GM18907 (cell line): ENCODE data around the gene FAM163B.
"Not testable (repeated sequence)": the region's sequence is repeated elsewhere in the genome, so short reads cannot be mapped to it uniquely, and the experiment has no call there.

Source experiments
- ATAC-seq: cut with Tn5 transposase; IDR thresholded peaks from one replicate; pipeline ENCODE4 v1.9.1; 2021; ENCODE audit warnings: mild to moderate bottlenecking, moderate library complexity; ENCODE audit not compliant: unreplicated experiment

Gene FAM163B

GRCh38 chr9:133640160-133640559, 31.0 kb upstream of the FAM163B start:
- ATAC-seq, result no peak

- ATAC-seq, result no peak
Observed at GRCh38 chr9:133639613-133640012, 30.4 kb upstream of the FAM163B start.

- ATAC-seq, result no peak
Observed at GRCh38 chr9:133638711-133639110, 29.5 kb upstream of the FAM163B start.

- no peak for ATAC-seq
Observed at GRCh38 chr9:133638076-133638475, 28.9 kb upstream of the FAM163B start.

- no peak for ATAC-seq
Observed at GRCh38 chr9:133637451-133638055, 28.4 kb upstream of the FAM163B start.

- no peak for ATAC-seq
Observed at GRCh38 chr9:133636902-133637301, 27.7 kb upstream of the FAM163B start.

GRCh38 chr9:133635533-133636531, 26.6 kb upstream of the FAM163B start, which contains the start of gene DBH:
TSS of gene DBH (plus strand) at chr9:133636363. CDS start at chr9:133636372, 9 bp downstream.
- no peak for ATAC-seq

- ATAC-seq, result no peak
Observed at GRCh38 chr9:133635098-133635497, 25.9 kb upstream of the FAM163B start.

- ATAC-seq, result no peak
Observed at GRCh38 chr9:133634081-133634691, 25.0 kb upstream of the FAM163B start.

- ATAC-seq, result no peak
Observed at GRCh38 chr9:133633681-133634080, 24.5 kb upstream of the FAM163B start.

- no peak for ATAC-seq
Observed at GRCh38 chr9:133632806-133633680, 23.9 kb upstream of the FAM163B start.

GRCh38 chr9:133631111-133631510, 21.9 kb upstream of the FAM163B start:
- no peak for ATAC-seq

GRCh38 chr9:133629221-133630110, 20.3 kb upstream of the FAM163B start:
- no peak for ATAC-seq

GRCh38 chr9:133628766-133629165, 19.6 kb upstream of the FAM163B start:
- no peak for ATAC-seq

- no peak for ATAC-seq
Observed at GRCh38 chr9:133627341-133627740, 18.2 kb upstream of the FAM163B start.

GRCh38 chr9:133626008-133626407, 16.8 kb upstream of the FAM163B start:
- ATAC-seq, result not testable (repeated sequence)

GRCh38 chr9:133622555-133622954, 13.4 kb upstream of the FAM163B start:
- no peak for ATAC-seq

- ATAC-seq, result no peak
Observed at GRCh38 chr9:133621725-133622267, 12.6 kb upstream of the FAM163B start.

- ATAC-seq, result no peak
Observed at GRCh38 chr9:133619791-133620190, 10.6 kb upstream of the FAM163B start.
